K562 (cell line): ENCODE data around the gene VDAC2. TPM values are rescaled to one million over a fixed set of nuclear protein-coding genes. Genes with fewer than 3 reads are reported as not detected.

ENCODE experiments used
- EWSR1 ChIP-seq: fragments of 450-650 bp; IDR thresholded peaks from 2 replicates; pipeline ENCODE4 v1.6.1; 2018; ENCODE audit warnings: borderline replicate concordance, mild to moderate bottlenecking, low read depth, moderate library complexity; ENCODE audit not compliant: partially characterized antibody
- NFRKB ChIP-seq: fragments of 450-650 bp; IDR thresholded peaks from 2 replicates; pipeline ENCODE4 v1.6.1; 2016; ENCODE audit warnings: low read depth
- THRA ChIP-seq: fragments of 450-650 bp; IDR thresholded peaks from 2 replicates; pipeline ENCODE4 v1.6.1; 2017; ENCODE audit warnings: mild to moderate bottlenecking, moderate library complexity
- ZNF318 ChIP-seq, 2 experiments: fragments of 450-650 bp; IDR thresholded peaks; 2 replicates each; pipeline ENCODE4 v1.6.1; 2016; ENCODE audit warnings: mild to moderate bottlenecking in 2 of 2, borderline replicate concordance in 1 of 2, low read depth in 1 of 2, moderate library complexity in 1 of 2
- ZNF398 ChIP-seq: fragments of 250-450 bp; sonication (Bioruptor Pico); IDR thresholded peaks from 2 replicates; pipeline ENCODE4 v1.8.0; 2021; ENCODE audit warnings: moderate library complexity, mild to moderate bottlenecking, inconsistent platforms
- ZNF445 ChIP-seq: fragments of 250-450 bp; sonication (Bioruptor Pico); IDR thresholded peaks from 2 replicates; pipeline ENCODE4 v1.4.0; 2020; ENCODE audit warnings: low read depth, mild to moderate bottlenecking, moderate library complexity
- polyA plus RNA-seq, 8 experiments: library from polyadenylated mRNA; depleted of rRNA in 4 of 8; stranded (reverse) in 5 of 8; unstranded in 3 of 8; fragments of >200 nt; fragmentation: Nextera tagmentation in 2 of 8; fragmentation: Illumina TruSeq in 1 of 8; extraction: Ambion mirVana in 2 of 8; extraction: Trizol in 1 of 8; gene quantifications; 2 replicates each; pipeline versions ENCODE4 v1.2.1 to v1.2.3, GENCODE V29; 2011 to 2014; ENCODE audit warnings: inconsistent platforms in 1 of 8, missing spikeins in 1 of 8
- total RNA-seq, 7 experiments: library from RNA; depleted of rRNA in 6 of 7; stranded (reverse); fragments of >200 nt in 6 of 7; fragmentation: Illumina TruSeq in 2 of 7; extraction: Trizol in 2 of 7; gene quantifications; 2 replicates each; pipeline versions ENCODE4 v1.2.1 to v1.2.3, GENCODE V29; 2011 to 2021; ENCODE audit warnings: low replicate concordance in 1 of 7

VDAC2 gene
- total and polyA plus RNA-seq, 9 of the 15 experiments (the other 6 are each of a cell fraction or from before 2014, with no cell fraction given), result 139 to 450 (median 250) TPM

GRCh38 chr10:75265856-75266255, 55.3 kb downstream of the VDAC2 start (continued):
- TF ChIP-seq ZNF318 (IDR thresholded peaks at IDR 0.05; ENCODE audit: borderline replicate concordance in 1 of 2, low read depth in 1 of 2) (no peak), NFRKB (no peak), ZNF445 (no peak), EWSR1 (no peak), THRA (no peak), ZNF398 (CRISPR knock-in tag) (no peak)
